GM12891 (cell line): ENCODE measurements around the gene ANKRD28.

ENCODE experiments used
- POLR2A ChIP-seq: IDR thresholded peaks from 2 replicates; pipeline ENCODE4 v1.6.1; 2011; ENCODE audit warnings: low read depth, low read length, control low read depth
- POLR2AphosphoS5 ChIP-seq: IDR thresholded peaks from 2 replicates; pipeline ENCODE4 v1.6.1; 2011; ENCODE audit warnings: low read depth, low read length, control low read depth

- TF ChIP-seq POLR2A (no peak), POLR2AphosphoS5 (no peak)
Observed at GRCh38 chr3:15703346-15703745, 94.4 kb downstream of the ANKRD28 start.
